Measurements from ENCODE around the gene LRRD1.

DNA sequence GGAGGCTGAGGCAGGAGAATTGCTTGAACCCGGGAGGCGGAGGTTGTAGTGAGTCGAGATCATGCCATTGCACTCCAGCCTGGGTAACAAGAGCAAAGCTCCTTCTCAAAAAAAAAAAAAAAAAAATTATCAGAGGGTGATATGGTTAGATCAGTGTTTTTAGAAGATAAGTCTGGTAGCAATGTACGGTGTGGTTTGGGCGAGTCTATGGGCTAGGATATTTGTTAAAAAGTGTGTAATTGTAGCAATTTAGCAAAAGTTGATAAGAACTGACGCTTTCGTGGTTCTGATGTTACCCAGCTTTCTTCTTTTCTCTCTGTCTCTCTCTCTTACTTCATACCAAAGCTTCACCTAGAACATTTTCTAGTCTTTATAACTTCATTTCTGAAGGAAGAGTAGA, 37.8 kb downstream of the LRRD1 start:
- TF ChIP-seq, protein P1, sequence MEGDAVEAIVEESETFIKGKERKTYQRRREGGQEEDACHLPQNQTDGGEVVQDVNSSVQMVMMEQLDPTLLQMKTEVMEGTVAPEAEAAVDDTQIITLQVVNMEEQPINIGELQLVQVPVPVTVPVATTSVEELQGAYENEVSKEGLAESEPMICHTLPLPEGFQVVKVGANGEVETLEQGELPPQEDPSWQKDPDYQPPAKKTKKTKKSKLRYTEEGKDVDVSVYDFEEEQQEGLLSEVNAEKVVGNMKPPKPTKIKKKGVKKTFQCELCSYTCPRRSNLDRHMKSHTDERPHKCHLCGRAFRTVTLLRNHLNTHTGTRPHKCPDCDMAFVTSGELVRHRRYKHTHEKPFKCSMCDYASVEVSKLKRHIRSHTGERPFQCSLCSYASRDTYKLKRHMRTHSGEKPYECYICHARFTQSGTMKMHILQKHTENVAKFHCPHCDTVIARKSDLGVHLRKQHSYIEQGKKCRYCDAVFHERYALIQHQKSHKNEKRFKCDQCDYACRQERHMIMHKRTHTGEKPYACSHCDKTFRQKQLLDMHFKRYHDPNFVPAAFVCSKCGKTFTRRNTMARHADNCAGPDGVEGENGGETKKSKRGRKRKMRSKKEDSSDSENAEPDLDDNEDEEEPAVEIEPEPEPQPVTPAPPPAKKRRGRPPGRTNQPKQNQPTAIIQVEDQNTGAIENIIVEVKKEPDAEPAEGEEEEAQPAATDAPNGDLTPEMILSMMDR (IDR thresholded peaks at IDR 0.05), result no peak
- no peak for TF ChIP-seq POLR2AphosphoS5 (IDR thresholded peaks at IDR 0.05)

All from prostate gland (tissue), 2 donors.